IPS-18a (cell line): ENCODE results near the gene SETD4.
"Not testable (repeated sequence)": the region's sequence is repeated elsewhere in the genome, so short reads cannot be mapped to it uniquely, and the experiment has no call there.

Experiments used
- H3K27ac ChIP-seq: one replicate; pipeline ENCODE4 v1.5.1; 2013; ENCODE audit warnings: low read length
- H3K27me3 ChIP-seq: one replicate; pipeline ENCODE4 v1.6.1; 2013; ENCODE audit warnings: mild to moderate bottlenecking, low read length; ENCODE audit not compliant: control insufficient read depth, insufficient read depth
- H3K36me3 ChIP-seq: one replicate; pipeline ENCODE4 v1.6.1; 2013; ENCODE audit warnings: low read depth, low read length; ENCODE audit not compliant: control insufficient read depth
- H3K4me1 ChIP-seq: one replicate; pipeline ENCODE4 v1.6.1; 2013; ENCODE audit warnings: low read depth, low read length; ENCODE audit not compliant: control insufficient read depth
- H3K4me3 ChIP-seq: one replicate; pipeline ENCODE4 v1.5.1; 2013; ENCODE audit warnings: low read length
- H3K9ac ChIP-seq: one replicate; pipeline ENCODE4 v1.6.1; 2013; ENCODE audit warnings: mild to moderate bottlenecking, low read length, moderate library complexity
- H3K9me3 ChIP-seq: one replicate; pipeline ENCODE4 v1.6.1; 2013; ENCODE audit warnings: low read depth, low read length; ENCODE audit not compliant: control insufficient read depth

SETD4 gene

GRCh38 chr21:36075953-36076352 lies 15.6 kb upstream of the SETD4 start:
- H3K9me3 ChIP-seq: no peaks in the 10 kb centered on the region
- H3K27me3 ChIP-seq: no peaks in the 10 kb centered on the region
- peaks cover 7% of the 10 kb centered on the region for H3K36me3 ChIP-seq
- peaks cover 9% of the 10 kb centered on the region for H3K4me1 ChIP-seq
- H3K9ac ChIP-seq: no peak overlapping the region
- no peak overlapping the region for H3K4me3 ChIP-seq
- H3K27ac ChIP-seq: no peak overlapping the region

- Histone ChIP-seq H3K27ac (no peak overlapping the region), H3K27me3 (no peaks in the 10 kb centered on the region), H3K9me3 (no peaks in the 10 kb centered on the region), H3K9ac (no peak overlapping the region), H3K4me3 (no peak overlapping the region), H3K36me3 (peaks cover 7% of the 10 kb centered on the region), H3K4me1 (peaks cover 9% of the 10 kb centered on the region)
Observed at GRCh38 chr21:36075171-36075570, 14.8 kb upstream of the SETD4 start.

GRCh38 chr21:36073911-36074310 lies 13.6 kb upstream of the SETD4 start:
- H3K9me3 ChIP-seq, H3K27ac ChIP-seq, H3K9ac ChIP-seq, H3K36me3 ChIP-seq, H3K4me3 ChIP-seq, H3K4me1 ChIP-seq, H3K27me3 ChIP-seq: not testable (repeated sequence)

DNA sequence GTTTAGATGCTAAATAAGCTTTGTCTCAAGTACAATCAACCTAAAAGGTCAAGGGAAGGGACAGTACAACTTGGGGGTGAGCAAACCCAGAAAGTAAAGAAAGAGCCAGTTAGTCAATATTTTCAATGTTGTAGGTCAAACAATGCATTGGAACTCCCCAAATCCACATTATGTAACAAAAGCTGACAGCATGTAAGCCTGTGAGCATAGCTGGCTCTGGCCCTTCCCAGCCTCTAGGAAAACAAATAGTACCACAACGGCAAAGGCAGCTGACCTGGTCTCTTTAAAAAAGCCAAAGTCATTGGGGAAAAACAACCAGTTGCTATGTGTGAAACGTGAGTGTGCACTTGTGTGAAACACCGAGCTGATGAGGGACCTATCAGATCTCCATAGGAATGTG lies 12.9 kb upstream of the SETD4 start:
- Histone ChIP-seq H3K36me3 (peaks cover 7% of the 10 kb centered on the region), H3K4me3 (no peak overlapping the region), H3K9ac (no peak overlapping the region), H3K4me1 (peaks cover 9% of the 10 kb centered on the region), H3K9me3 (peaks cover 9% of the 10 kb centered on the region), H3K27ac (no peak overlapping the region), H3K27me3 (no peaks in the 10 kb centered on the region)

DNA sequence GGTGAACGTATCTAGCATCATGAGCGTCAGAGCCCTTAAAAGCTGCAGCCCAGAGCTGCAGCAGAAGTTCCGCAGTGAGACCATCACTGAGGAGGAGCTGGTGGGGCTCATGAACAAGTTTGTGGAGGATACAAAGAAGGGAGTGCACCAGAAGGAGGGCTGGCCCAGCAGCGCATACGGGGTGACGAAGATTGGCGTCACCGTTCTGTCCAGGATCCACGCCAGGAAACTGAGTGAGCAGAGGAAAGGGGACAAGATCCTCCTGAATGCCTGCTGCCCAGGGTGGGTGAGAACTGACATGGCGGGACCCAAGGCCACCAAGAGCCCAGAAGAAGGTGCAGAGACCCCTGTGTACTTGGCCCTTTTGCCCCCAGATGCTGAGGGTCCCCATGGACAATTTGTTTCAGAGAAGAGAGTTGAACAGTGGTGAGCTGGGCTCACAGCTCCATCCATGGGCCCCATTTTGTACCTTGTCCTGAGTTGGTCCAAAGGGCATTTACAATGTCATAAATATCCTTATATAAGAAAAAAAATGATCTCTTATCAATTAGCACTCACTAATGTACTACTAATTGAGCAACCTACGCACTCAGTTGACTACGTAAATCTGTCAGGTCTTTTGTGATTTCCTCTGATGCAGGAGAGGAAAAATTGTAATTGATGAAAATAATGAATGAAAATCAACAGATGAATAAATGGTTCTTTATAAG lies 12.3 kb upstream of the SETD4 start:
- H3K27ac ChIP-seq: no peak overlapping the region
- no peak overlapping the region for H3K9ac ChIP-seq
- peaks cover 7% of the 10 kb centered on the region for H3K36me3 ChIP-seq
- H3K9me3 ChIP-seq: peaks cover 9% of the 10 kb centered on the region
- no peaks in the 10 kb centered on the region for H3K27me3 ChIP-seq
- peaks cover 9% of the 10 kb centered on the region for H3K4me1 ChIP-seq
- no peak overlapping the region for H3K4me3 ChIP-seq

DNA sequence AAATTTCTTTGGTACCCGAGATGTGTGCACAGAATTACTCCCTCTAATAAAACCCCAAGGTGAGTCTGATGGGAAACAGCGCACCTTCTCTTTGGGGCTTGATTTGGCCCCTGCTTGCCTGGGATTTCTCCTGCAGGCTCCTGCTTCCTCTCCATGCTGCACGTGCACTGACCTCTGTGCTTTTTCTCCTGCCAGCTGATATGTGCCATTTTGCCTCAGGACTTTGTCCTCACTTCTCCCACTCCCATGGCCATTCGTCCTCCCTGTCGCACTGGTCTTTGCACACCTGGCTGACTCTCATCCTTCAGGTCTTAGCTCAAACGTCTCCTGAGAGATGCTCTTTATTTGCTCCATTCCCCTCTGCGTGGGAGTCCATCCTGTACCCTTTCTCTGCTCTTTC lies 10.7 kb upstream of the SETD4 start:
- Histone ChIP-seq H3K4me3 (peak overlapping the region; percentile 58), H3K9ac (no peak overlapping the region), H3K36me3 (peaks cover 7% of the 10 kb centered on the region), H3K27ac (no peak overlapping the region), H3K9me3 (peaks cover 9% of the 10 kb centered on the region), H3K27me3 (no peaks in the 10 kb centered on the region), H3K4me1 (peaks cover 9% of the 10 kb centered on the region)

DNA sequence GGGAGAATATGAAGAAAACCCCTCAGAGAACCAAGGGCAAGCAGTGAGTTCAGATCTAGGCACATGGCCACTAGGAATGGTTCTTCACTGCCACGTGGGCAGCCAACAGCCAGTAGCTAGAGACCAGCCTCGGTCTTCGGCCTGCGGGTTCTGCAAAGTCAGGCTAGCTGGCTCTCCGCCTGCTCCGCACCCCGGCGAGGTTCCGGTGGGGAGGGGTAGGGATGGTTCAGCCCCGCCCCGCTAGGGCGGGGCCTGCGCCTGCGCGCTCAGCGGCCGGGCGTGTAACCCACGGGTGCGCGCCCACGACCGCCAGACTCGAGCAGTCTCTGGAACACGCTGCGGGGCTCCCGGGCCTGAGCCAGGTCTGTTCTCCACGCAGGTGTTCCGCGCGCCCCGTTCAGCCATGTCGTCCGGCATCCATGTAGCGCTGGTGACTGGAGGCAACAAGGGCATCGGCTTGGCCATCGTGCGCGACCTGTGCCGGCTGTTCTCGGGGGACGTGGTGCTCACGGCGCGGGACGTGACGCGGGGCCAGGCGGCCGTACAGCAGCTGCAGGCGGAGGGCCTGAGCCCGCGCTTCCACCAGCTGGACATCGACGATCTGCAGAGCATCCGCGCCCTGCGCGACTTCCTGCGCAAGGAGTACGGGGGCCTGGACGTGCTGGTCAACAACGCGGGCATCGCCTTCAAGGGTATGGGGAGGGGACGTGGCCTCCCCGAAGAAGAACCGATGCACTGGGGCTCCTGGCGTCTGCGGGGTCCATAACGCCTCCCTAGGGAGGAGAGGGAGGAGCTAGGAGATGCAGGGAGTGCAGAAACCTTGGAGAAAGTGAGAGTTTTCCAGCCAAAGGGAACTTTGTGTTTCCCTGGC lies 9.6 kb upstream of the SETD4 start, which contains the start of gene CBR1:
Gene CBR1, plus strand, starts transcription at position 312 of the 871 bp plus-strand sequence. Its CDS starts 92 bp downstream, at position 404.
- no peaks in the 10 kb centered on the region for H3K27me3 ChIP-seq
- peaks cover 9% of the 10 kb centered on the region for H3K9me3 ChIP-seq
- peaks cover 5% of the 10 kb centered on the region for H3K4me1 ChIP-seq
- H3K4me3 ChIP-seq: peak within 1 kb of the TSS; percentile 58
- no peak within 1 kb of the TSS for H3K27ac ChIP-seq
- peaks cover 7% of the 10 kb centered on the region for H3K36me3 ChIP-seq
- H3K9ac ChIP-seq: peak within 1 kb of the TSS; percentile 45

GRCh38 chr21:36068748-36069398 lies 8.5 kb upstream of the SETD4 start:
- H3K9ac ChIP-seq: no peak overlapping the region
- H3K27ac ChIP-seq: no peak overlapping the region
- peaks cover 7% of the 10 kb centered on the region for H3K36me3 ChIP-seq
- H3K4me3 ChIP-seq: peak overlapping the region; percentile 58
- peaks cover 9% of the 10 kb centered on the region for H3K9me3 ChIP-seq
- H3K27me3 ChIP-seq: no peaks in the 10 kb centered on the region
- peaks cover 5% of the 10 kb centered on the region for H3K4me1 ChIP-seq

DNA sequence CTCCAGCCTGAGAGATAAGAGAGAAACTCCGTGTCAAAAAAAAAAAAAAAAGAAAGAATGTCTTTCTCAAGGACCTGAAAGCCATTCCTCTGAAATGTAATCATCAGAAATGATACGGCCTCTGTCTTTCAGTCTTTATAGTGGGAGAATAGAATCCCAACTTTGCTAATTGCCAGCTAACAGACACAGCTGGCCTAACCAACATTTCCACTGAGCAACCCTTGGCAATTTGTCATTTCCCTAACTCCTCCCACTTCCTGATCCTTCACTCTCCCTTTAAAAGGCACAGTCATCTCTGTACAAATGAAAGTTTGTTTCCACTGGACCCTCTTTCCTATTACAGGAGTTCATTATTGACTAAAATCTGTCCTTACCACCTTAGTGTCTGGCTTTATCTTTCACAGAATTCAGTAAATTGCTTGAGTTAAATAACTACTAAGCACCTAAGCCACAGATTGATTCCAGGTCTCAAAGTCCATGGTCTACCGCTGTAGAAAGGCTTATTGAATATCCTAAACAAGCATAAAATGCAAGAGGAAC lies 5.2 kb upstream of the SETD4 start:
- Histone ChIP-seq H3K4me1 (no peaks in the 10 kb centered on the region), H3K36me3 (no peaks in the 10 kb centered on the region), H3K27ac (no peak overlapping the region), H3K27me3 (no peaks in the 10 kb centered on the region), H3K9ac (no peak overlapping the region), H3K4me3 (no peak overlapping the region), H3K9me3 (peaks cover 9% of the 10 kb centered on the region)

- Histone ChIP-seq H3K27ac (no peak overlapping the region), H3K9ac (no peak overlapping the region), H3K27me3 (no peaks in the 10 kb centered on the region), H3K9me3 (peaks cover 4% of the 10 kb centered on the region), H3K36me3 (no peaks in the 10 kb centered on the region), H3K4me1 (no peaks in the 10 kb centered on the region), H3K4me3 (no peak overlapping the region)
Observed at GRCh38 chr21:36064085-36064460, 3.7 kb upstream of the SETD4 start.

- H3K36me3 ChIP-seq: no peaks in the 10 kb centered on the region
- no peak overlapping the region for H3K4me3 ChIP-seq
- no peaks in the 10 kb centered on the region for H3K9me3 ChIP-seq
- no peak overlapping the region for H3K27ac ChIP-seq
- no peaks in the 10 kb centered on the region for H3K27me3 ChIP-seq
- no peaks in the 10 kb centered on the region for H3K4me1 ChIP-seq
- H3K9ac ChIP-seq: no peak overlapping the region
Observed at GRCh38 chr21:36063375-36064084, 3.2 kb upstream of the SETD4 start.
